ENCODE data around the gene GPX5. TPM values are rescaled to one million over a fixed set of nuclear protein-coding genes. Genes with fewer than 3 reads are reported as not detected.

Gene GPX5
- total and polyA plus RNA-seq, 4 experiments from 2014 or later, result not detected

DNA sequence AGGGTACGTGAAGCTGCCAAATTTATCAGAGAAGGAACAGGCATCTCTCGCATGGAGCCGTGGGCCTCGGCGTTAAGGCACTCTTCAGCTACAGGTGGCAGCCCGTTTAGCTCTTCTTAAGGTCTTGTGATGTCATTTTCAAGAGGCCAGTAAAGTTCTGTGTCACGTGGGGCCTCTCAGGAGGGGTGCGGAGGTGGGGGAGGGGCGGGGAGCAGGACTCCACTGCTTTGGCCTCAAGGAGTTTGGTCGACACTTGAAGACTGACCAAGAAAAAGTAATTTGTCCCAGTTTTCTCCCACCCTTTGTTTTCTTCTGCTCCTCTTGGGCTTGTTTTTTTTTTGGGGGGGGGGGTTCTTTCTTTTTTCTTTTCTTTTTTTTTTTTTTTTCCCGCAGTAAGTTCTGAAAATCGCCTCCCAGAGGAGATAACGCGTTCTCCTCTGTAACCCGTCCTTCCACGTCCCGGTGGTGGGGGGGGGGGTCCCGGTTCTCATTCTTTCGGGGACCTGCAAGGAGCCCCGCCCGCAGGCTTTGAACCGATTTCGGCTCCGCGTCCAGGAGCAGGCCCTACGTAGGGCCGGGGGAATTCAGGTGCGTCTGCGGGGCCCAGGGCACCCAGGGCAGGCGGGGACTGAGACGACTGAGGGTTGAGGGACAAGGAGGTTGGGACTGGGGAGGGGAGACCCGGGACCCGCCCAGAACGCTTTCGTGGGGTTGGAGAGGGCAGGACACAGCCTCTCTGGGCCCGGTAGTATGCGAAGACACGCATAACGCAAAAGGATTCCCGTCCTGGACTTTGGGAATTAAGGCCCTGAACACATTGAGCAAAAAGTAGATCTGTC is 36.1 kb upstream of the GPX5 start:
- no peaks in the 10 kb centered on the region for H3K36me3 Mint-ChIP-seq
- H3K4me3 Mint-ChIP-seq, result peak overlapping the region; percentile 46 to 82 (median 74)
- H3K9me3 Mint-ChIP-seq, result peaks cover 0 to 10% (median 5%) of the 10 kb centered on the region in 8 donors
- H3K4me1 ChIP-seq (ENCODE audit: insufficient read depth, low read length), result peaks cover 6% of the 10 kb centered on the region
- POLR2A ChIA-PET (ENCODE audit: partially characterized antibody), result no interaction called here
- peaks cover 6 to 18% (median 11%) of the 10 kb centered on the region in 4 donors for H3K4me1 Mint-ChIP-seq
- H3K36me3 ChIP-seq (ENCODE audit: insufficient read depth, low read length), result no peaks in the 10 kb centered on the region
- no peaks in the 10 kb centered on the region for H3K9me3 ChIP-seq (ENCODE audit: control insufficient read depth in 1 of 2, low read length in 2 of 2)
- peaks cover 37 to 63% of the 10 kb centered on the region in 2 donors for H3K27me3 Mint-ChIP-seq
- H3K27ac ChIP-seq (ENCODE audit: low read depth, low read length), result no peak overlapping the region
- H3K4me3 ChIP-seq (ENCODE audit: low read length in 2 of 2), result no peak overlapping the region
- CTCF ChIA-PET (ENCODE audit: partially characterized antibody), result no interaction called here
- H3K27me3 ChIP-seq (ENCODE audit: insufficient read depth, low read length), result peaks cover 17% of the 10 kb centered on the region
- DNase-seq, result peak in 2 of 5 donors; percentile 16 to 19
- intact Hi-C loops (cut with micrococcal nuclease), result no loop called here
- H3K27ac Mint-ChIP-seq, result peak overlapping the region in 4 of 7 donors; percentile 5 to 65 (median 50)

DNA sequence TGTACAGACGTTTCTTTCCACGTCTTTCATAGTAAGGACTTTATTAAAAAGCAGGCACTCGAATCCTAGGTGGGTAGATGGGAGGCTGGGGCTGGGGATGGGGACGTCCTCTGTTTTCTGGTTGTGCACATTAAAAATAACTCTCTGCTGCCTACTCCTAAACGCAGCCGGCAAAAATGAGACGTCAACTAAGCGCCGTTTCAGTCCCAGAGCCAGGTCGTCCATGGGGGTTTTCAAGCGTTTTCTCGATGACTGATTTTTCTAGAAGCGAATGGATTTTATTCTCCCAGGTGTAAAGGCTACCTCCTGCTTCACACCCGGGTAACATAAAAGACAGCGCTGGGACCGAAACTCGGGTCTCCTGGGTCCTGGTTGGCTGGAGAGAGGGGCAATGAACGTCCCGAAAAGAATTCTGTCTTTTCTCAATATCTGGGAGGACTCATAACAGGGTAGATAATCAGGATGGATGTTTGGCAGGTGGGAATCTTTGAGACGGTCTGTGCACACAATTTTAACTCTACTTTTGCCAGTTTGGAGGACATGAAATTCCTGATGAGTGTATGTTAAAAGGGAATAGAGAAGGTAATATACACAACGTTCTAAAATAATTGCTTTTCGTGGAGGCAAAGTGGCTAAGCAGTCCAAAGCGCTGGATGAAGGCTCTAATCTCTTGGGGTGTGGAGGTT is 35.3 kb upstream of the GPX5 start:
- CTCF ChIA-PET (ENCODE audit: partially characterized antibody), result no interaction called here
- H3K27ac ChIP-seq (ENCODE audit: low read depth, low read length), result no peak overlapping the region
- DNase-seq, result peak in 1 of 5 donors; percentile 9

DNA sequence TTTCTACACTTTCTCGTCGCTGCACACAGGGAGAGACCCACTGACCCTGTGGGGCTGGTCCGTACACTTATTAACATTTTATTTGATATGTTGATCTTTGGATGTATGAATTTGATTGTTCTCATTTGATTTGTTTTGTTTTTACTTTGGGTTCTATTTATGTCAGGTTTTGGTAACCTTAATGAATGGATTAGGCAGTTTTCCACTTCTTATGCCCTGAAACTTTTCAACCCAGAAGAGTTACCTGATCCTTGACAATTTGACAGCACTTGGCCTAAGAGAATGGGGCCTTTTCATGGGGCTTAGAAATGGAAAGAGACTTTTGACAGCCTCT is 33.7 kb upstream of the GPX5 start:
- Mint-ChIP-seq H3K27ac (no peak overlapping the region), H3K4me1 (peaks cover 6 to 18% (median 11%) of the 10 kb centered on the region in 4 donors), H3K27me3 (peaks cover 31 to 48% of the 10 kb centered on the region in 2 donors), H3K4me3 (no peak overlapping the region), H3K36me3 (no peaks in the 10 kb centered on the region), H3K9me3 (peaks cover 0 to 4% (median 0%) of the 10 kb centered on the region in 8 donors)
- H3K27ac ChIP-seq (ENCODE audit: low read depth, low read length), result no peak overlapping the region
- no peaks in the 10 kb centered on the region for H3K9me3 ChIP-seq (ENCODE audit: control insufficient read depth in 1 of 2, low read length in 2 of 2)
- ChIA-PET POLR2A (ENCODE audit: partially characterized antibody) (no interaction called here), CTCF (ENCODE audit: partially characterized antibody) (no interaction called here)
- intact Hi-C loops (cut with micrococcal nuclease), result no loop called here
- H3K27me3 ChIP-seq (ENCODE audit: insufficient read depth, low read length), result peaks cover 12% of the 10 kb centered on the region
- DNase-seq, result no peak
- H3K4me3 ChIP-seq (ENCODE audit: low read length in 2 of 2), result no peak overlapping the region
- peaks cover 6% of the 10 kb centered on the region for H3K4me1 ChIP-seq (ENCODE audit: insufficient read depth, low read length)
- H3K36me3 ChIP-seq (ENCODE audit: insufficient read depth, low read length), result no peaks in the 10 kb centered on the region

More for the DNA sequence above, 35.3 kb upstream of the GPX5 start:
- peak overlapping the region in 2 of 7 donors; percentile 5 to 51 for H3K27ac Mint-ChIP-seq
- Histone ChIP-seq H3K36me3 (ENCODE audit: insufficient read depth, low read length) (no peaks in the 10 kb centered on the region), H3K4me3 (ENCODE audit: low read length in 2 of 2) (no peak overlapping the region), H3K9me3 (ENCODE audit: control insufficient read depth in 1 of 2, low read length in 2 of 2) (no peaks in the 10 kb centered on the region), H3K4me1 (ENCODE audit: insufficient read depth, low read length) (peaks cover 6% of the 10 kb centered on the region), H3K27me3 (ENCODE audit: insufficient read depth, low read length) (peaks cover 13% of the 10 kb centered on the region)
- H3K9me3 Mint-ChIP-seq, result peaks cover 0 to 6% (median 2%) of the 10 kb centered on the region in 8 donors
- no peaks in the 10 kb centered on the region for H3K36me3 Mint-ChIP-seq
- peaks cover 36 to 57% of the 10 kb centered on the region in 2 donors for H3K27me3 Mint-ChIP-seq
- peaks cover 6 to 18% (median 11%) of the 10 kb centered on the region in 4 donors for H3K4me1 Mint-ChIP-seq
- POLR2A ChIA-PET (ENCODE audit: partially characterized antibody), result no interaction called here
- intact Hi-C loops (cut with micrococcal nuclease), result no loop called here
- H3K4me3 Mint-ChIP-seq, result peak overlapping the region; percentile 46 to 82 (median 74)

DNA sequence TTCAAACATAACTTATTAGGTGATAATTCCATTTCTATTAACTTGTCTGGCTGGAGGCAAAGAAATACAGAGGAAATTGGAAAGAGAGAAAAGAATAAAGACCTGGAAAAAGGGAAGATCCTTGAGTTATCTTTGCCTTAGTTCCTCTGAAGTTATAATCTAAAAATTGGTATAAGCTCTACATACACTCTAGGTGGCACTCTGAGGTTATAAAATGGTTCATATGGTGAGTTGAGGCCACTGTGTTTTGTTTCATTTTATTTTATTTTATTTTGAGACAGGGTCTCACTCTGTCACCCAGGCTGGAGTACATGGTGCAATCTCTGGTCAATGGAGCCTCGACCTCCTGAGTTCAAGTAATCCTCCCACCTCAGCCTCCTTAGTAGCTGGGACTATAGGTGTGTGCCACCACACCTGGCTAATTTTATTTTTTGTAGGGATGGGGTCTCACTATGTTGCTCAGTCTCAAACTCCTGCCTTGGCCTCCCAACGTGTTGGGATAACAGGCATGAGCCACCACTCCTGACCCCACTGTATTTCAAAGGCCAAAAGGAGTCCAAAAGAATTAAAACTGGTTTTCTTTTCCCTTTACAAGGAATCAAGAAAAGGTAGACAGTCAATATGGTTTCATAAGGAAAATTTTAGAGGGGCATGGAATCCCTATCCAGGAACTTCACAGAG is 29.4 kb upstream of the GPX5 start:
- Mint-ChIP-seq H3K27me3 (peaks cover 14 to 26% of the 10 kb centered on the region in 2 donors), H3K9me3 (peaks cover 0 to 4% (median 0%) of the 10 kb centered on the region in 8 donors), H3K4me3 (no peak overlapping the region), H3K27ac (no peak overlapping the region), H3K4me1 (no peaks in the 10 kb centered on the region), H3K36me3 (no peaks in the 10 kb centered on the region)
- Histone ChIP-seq H3K9me3 (ENCODE audit: control insufficient read depth in 1 of 2, low read length in 2 of 2) (no peaks in the 10 kb centered on the region), H3K4me3 (ENCODE audit: low read length in 2 of 2) (no peak overlapping the region), H3K27me3 (ENCODE audit: insufficient read depth, low read length) (no peaks in the 10 kb centered on the region), H3K36me3 (ENCODE audit: insufficient read depth, low read length) (no peaks in the 10 kb centered on the region), H3K4me1 (ENCODE audit: insufficient read depth, low read length) (no peaks in the 10 kb centered on the region), H3K27ac (ENCODE audit: low read depth, low read length) (no peak overlapping the region)
- POLR2A ChIA-PET (ENCODE audit: partially characterized antibody), result no interaction called here
- peak in 2 of 5 donors; percentile 11 to 14 for DNase-seq
- intact Hi-C loops (cut with micrococcal nuclease), result loop anchor here (1.0 to 5.0 kb wide), 2 partner anchors 46 to 188 kb away; no protein-coding TSS in a partner anchor
- CTCF ChIA-PET (ENCODE audit: partially characterized antibody), result interaction anchor here (1.4 kb wide), 1 partner anchor 44 kb away, joined by 4 read pairs; no protein-coding TSS in a partner anchor

DNA sequence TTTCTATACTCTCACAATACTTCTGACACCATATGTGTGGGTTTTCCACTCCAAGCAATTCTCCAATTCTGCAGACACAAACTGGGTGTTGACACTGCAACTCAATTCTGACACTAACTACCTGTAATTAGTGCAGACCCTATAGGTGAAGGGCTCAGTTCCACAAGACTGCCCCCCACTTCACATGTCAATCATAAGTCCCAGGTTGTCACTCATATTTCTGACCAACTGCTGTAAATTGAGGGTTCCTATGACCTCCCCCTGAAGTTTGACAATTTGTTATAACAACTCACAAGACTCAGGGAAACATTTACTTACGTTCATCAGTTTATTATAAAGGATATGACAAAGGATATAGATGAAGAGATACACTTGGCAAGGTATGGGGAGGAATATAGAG is 28.4 kb upstream of the GPX5 start:
- Histone ChIP-seq H3K4me1 (ENCODE audit: insufficient read depth, low read length) (no peaks in the 10 kb centered on the region), H3K27ac (ENCODE audit: low read depth, low read length) (no peak overlapping the region), H3K27me3 (ENCODE audit: insufficient read depth, low read length) (no peaks in the 10 kb centered on the region), H3K36me3 (ENCODE audit: insufficient read depth, low read length) (no peaks in the 10 kb centered on the region), H3K4me3 (ENCODE audit: low read length in 2 of 2) (no peak overlapping the region), H3K9me3 (ENCODE audit: control insufficient read depth in 1 of 2, low read length in 2 of 2) (no peaks in the 10 kb centered on the region)
- no peaks in the 10 kb centered on the region for H3K4me1 Mint-ChIP-seq
- no peaks in the 10 kb centered on the region for H3K36me3 Mint-ChIP-seq
- H3K4me3 Mint-ChIP-seq, result no peak overlapping the region
- POLR2A ChIA-PET (ENCODE audit: partially characterized antibody), result no interaction called here
- peaks cover 7 to 17% of the 10 kb centered on the region in 2 donors for H3K27me3 Mint-ChIP-seq
- DNase-seq, result no peak
- CTCF ChIA-PET (ENCODE audit: partially characterized antibody), result no interaction called here
- no peak overlapping the region for H3K27ac Mint-ChIP-seq
- no peaks in the 10 kb centered on the region for H3K9me3 Mint-ChIP-seq
- intact Hi-C loops (cut with micrococcal nuclease), result loop anchor here (5.0 kb wide), 1 partner anchor 45 kb away; no protein-coding TSS in a partner anchor

DNA sequence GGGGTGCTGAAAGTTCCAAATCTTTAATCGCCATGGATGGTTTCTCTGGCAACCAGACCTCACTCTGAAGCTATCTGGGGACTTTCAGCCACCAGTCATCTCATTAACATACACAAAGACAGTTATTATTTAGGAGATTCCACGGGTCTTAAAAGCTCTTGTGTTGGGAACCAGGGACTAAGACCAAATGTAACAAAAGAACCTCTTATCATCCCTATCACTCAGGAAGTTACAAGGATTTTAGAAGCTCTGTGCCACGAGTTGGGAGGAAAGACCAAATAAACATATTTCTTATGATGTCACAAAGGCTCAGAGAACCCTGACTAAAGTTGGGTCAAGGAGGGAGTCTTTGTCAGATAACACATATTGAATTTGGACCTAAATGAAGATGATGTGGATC is 27.8 kb upstream of the GPX5 start:
- no peaks in the 10 kb centered on the region for H3K4me1 ChIP-seq (ENCODE audit: insufficient read depth, low read length)
- no peak for DNase-seq
- Mint-ChIP-seq H3K36me3 (no peaks in the 10 kb centered on the region), H3K27me3 (peaks cover 9 to 13% of the 10 kb centered on the region in 2 donors), H3K4me3 (no peak overlapping the region), H3K27ac (no peak overlapping the region), H3K9me3 (peaks cover 0 to 2% (median 0%) of the 10 kb centered on the region in 8 donors), H3K4me1 (no peaks in the 10 kb centered on the region)
- intact Hi-C loops (cut with micrococcal nuclease), result loop anchor here (5.0 kb wide), 1 partner anchor 44 kb away; no protein-coding TSS in a partner anchor
- POLR2A ChIA-PET (ENCODE audit: partially characterized antibody), result no interaction called here
- no peak overlapping the region for H3K27ac ChIP-seq (ENCODE audit: low read depth, low read length)
- CTCF ChIA-PET (ENCODE audit: partially characterized antibody), result no interaction called here
- H3K4me3 ChIP-seq (ENCODE audit: low read length in 2 of 2), result no peak overlapping the region
- H3K36me3 ChIP-seq (ENCODE audit: insufficient read depth, low read length), result no peaks in the 10 kb centered on the region
- H3K9me3 ChIP-seq (ENCODE audit: control insufficient read depth in 1 of 2, low read length in 2 of 2), result no peaks in the 10 kb centered on the region
- no peaks in the 10 kb centered on the region for H3K27me3 ChIP-seq (ENCODE audit: insufficient read depth, low read length)

DNA sequence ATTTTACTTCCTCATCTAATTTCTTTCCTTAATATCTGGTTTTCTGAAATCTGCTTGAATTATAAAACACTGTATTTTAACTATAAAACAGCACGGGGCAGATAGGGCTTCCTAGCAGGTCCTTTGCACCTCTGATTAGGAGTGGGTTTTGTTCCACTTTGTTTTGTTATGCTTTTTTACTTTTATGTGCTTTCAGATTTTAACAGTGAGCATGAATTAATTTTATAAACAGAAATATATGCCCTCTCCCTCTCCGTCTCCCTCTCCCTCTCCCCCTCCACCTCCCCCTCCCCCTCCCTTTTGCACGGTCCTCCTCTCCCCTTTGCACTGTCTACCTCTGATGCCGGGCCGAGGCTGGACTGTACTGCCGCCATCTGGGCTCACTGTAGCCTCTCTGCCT is 24.4 kb upstream of the GPX5 start:
- Histone ChIP-seq H3K27ac (ENCODE audit: low read depth, low read length) (no peak overlapping the region), H3K4me1 (ENCODE audit: insufficient read depth, low read length) (no peaks in the 10 kb centered on the region), H3K9me3 (ENCODE audit: control insufficient read depth in 1 of 2, low read length in 2 of 2) (no peaks in the 10 kb centered on the region), H3K27me3 (ENCODE audit: insufficient read depth, low read length) (no peaks in the 10 kb centered on the region), H3K4me3 (ENCODE audit: low read length in 2 of 2) (no peak overlapping the region), H3K36me3 (ENCODE audit: insufficient read depth, low read length) (no peaks in the 10 kb centered on the region)
- Mint-ChIP-seq H3K36me3 (no peaks in the 10 kb centered on the region), H3K4me3 (no peak overlapping the region), H3K27ac (no peak overlapping the region), H3K27me3 (peaks cover 5 to 18% of the 10 kb centered on the region in 2 donors), H3K9me3 (peaks cover 0 to 2% (median 0%) of the 10 kb centered on the region in 8 donors), H3K4me1 (peaks cover 0 to 3% (median 2%) of the 10 kb centered on the region in 4 donors)
- intact Hi-C loops (cut with micrococcal nuclease), result no loop called here
- POLR2A ChIA-PET (ENCODE audit: partially characterized antibody), result no interaction called here
- CTCF ChIA-PET (ENCODE audit: partially characterized antibody), result no interaction called here
- no peak for DNase-seq

All from CD4-positive, alpha-beta memory T cell (primary cell).